HepG2 (cell line): ENCODE results near the gene ANXA5. TPM values are rescaled to one million over a fixed set of nuclear protein-coding genes. Genes with fewer than 3 reads are reported as not detected.

Experiments
- ELF1 ChIP-seq: sonication (generic); formaldehyde crosslinking; IDR thresholded peaks from 2 replicates; pipeline ENCODE4 v1.4.0; 2020; ENCODE audit warnings: missing genetic modification reagents
- KAT7 ChIP-seq: IDR thresholded peaks from 2 replicates; pipeline ENCODE4 v1.6.1; 2018; ENCODE audit warnings: borderline replicate concordance, missing compliant biosample characterization
- KDM2A ChIP-seq: sonication (generic); formaldehyde crosslinking; IDR thresholded peaks from 2 replicates; pipeline ENCODE4 v1.4.0; 2020; ENCODE audit warnings: low read depth, missing genetic modification reagents, borderline replicate concordance
- POLR2A ChIP-seq, 2 experiments: IDR thresholded peaks; 2 replicates each; pipeline ENCODE4 v1.6.1; 2011; ENCODE audit warnings: low read depth in 2 of 2, low read length in 2 of 2, mild to moderate bottlenecking in 1 of 2, moderate library complexity in 1 of 2; ENCODE audit not compliant: insufficient read depth in 1 of 2
- REXO4 ChIP-seq: sonication (generic); formaldehyde crosslinking; IDR thresholded peaks from 2 replicates; pipeline ENCODE4 v1.8.0; 2022; ENCODE audit warnings: missing genetic modification reagents, mild to moderate bottlenecking, borderline replicate concordance
- SOX13 ChIP-seq, 3 experiments: fragments of 450-650 bp in 1 of 3; sonication (generic) in 1 of 3; formaldehyde crosslinking in 1 of 3; IDR thresholded peaks in 2 of 3; conservative IDR thresholded peaks in 1 of 3; 2 replicates each; pipeline versions ENCODE4 v1.5.0 to v1.6.1; 2016 to 2020; ENCODE audit warnings: antibody characterized with exemption in 1 of 3, mild to moderate bottlenecking in 1 of 3, missing compliant biosample characterization in 1 of 3, missing genetic modification reagents in 1 of 3, moderate library complexity in 1 of 3
- SRY ChIP-seq: sonication (generic); formaldehyde crosslinking; IDR thresholded peaks from 2 replicates; pipeline ENCODE4 v1.8.0; 2022; ENCODE audit warnings: mild to moderate bottlenecking, missing genetic modification reagents
- TCF7 ChIP-seq: sonication (generic); IDR thresholded peaks from 2 replicates; pipeline ENCODE4 v1.6.1; 2016; ENCODE audit warnings: antibody characterized with exemption, low read depth
- TGIF2 ChIP-seq: IDR thresholded peaks from 2 replicates; pipeline ENCODE4 v1.6.1; 2016; ENCODE audit warnings: control low read depth, missing compliant biosample characterization
- ZNF143 ChIP-seq: sonication (generic); formaldehyde crosslinking; IDR thresholded peaks from 2 replicates; pipeline ENCODE4 v1.4.0; 2020; ENCODE audit warnings: missing genetic modification reagents
- ZNF251 ChIP-seq: sonication (generic); formaldehyde crosslinking; IDR thresholded peaks from 2 replicates; pipeline ENCODE4 v1.9.0; 2021; ENCODE audit warnings: mild to moderate bottlenecking, missing genetic modification reagents
- ZNF333 ChIP-seq: sonication (generic); formaldehyde crosslinking; IDR thresholded peaks from 2 replicates; pipeline ENCODE4 v1.4.0; 2020; ENCODE audit warnings: mild to moderate bottlenecking, missing genetic modification reagents, borderline replicate concordance
- ZNF550 ChIP-seq: sonication (generic); formaldehyde crosslinking; IDR thresholded peaks from 2 replicates; pipeline ENCODE4 v1.4.0; 2020; ENCODE audit warnings: mild to moderate bottlenecking, missing genetic modification reagents, borderline replicate concordance
- ZNF564 ChIP-seq: sonication (generic); formaldehyde crosslinking; IDR thresholded peaks from 2 replicates; pipeline ENCODE4 v1.8.1; 2023; ENCODE audit warnings: mild to moderate bottlenecking, missing genetic modification reagents
- polyA plus RNA-seq, 8 experiments: library from polyadenylated mRNA; depleted of rRNA in 3 of 8; stranded (reverse) in 7 of 8; unstranded in 1 of 8; fragments of >200 nt; fragmentation: Illumina TruSeq in 4 of 8; extraction: Trizol in 4 of 8; gene quantifications; 2 replicates each; pipeline versions ENCODE4 v1.2.1 to v1.2.3, GENCODE V29; 2011 to 2016; ENCODE audit warnings: low read depth in 4 of 8, missing spikeins in 1 of 8, mixed read lengths in 1 of 8; ENCODE audit not compliant: insufficient read depth in 1 of 8
- total RNA-seq, 5 experiments: library from RNA; depleted of rRNA; stranded (reverse); fragments of >200 nt; fragmentation: Illumina TruSeq; extraction: Trizol; gene quantifications; 2 replicates each; pipeline ENCODE4 v1.2.3, GENCODE V29; 2016; ENCODE audit warnings: low read depth in 1 of 5
- TF ChIP-seq, protein P1 (sequence below): sonication (generic); formaldehyde crosslinking; IDR thresholded peaks from 2 replicates; pipeline ENCODE4 v1.8.0; 2022; ENCODE audit warnings: mild to moderate bottlenecking, missing genetic modification reagents; ENCODE audit not compliant: insufficient replicate concordance
- TF ChIP-seq, protein P2 (sequence below): sonication (generic); formaldehyde crosslinking; IDR thresholded peaks from 2 replicates; pipeline ENCODE4 v1.8.1; 2023; ENCODE audit warnings: mild to moderate bottlenecking, inconsistent platforms, moderate library complexity, missing genetic modification reagents, borderline replicate concordance
- TF ChIP-seq, protein P3 (sequence below): sonication (generic); formaldehyde crosslinking; IDR thresholded peaks from 2 replicates; pipeline ENCODE4 v1.4.0; 2020; ENCODE audit warnings: missing genetic modification reagents
- TF ChIP-seq, protein P4 (sequence below): sonication (generic); formaldehyde crosslinking; IDR thresholded peaks from 2 replicates; pipeline ENCODE4 v1.4.0; 2020; ENCODE audit warnings: missing genetic modification reagents, mild to moderate bottlenecking, borderline replicate concordance

The ANXA5 gene
- total and polyA plus RNA-seq, 2 of the 13 experiments (the other 11 are each of a cell fraction or from before 2014, with no cell fraction given): 209 to 342 TPM

DNA sequence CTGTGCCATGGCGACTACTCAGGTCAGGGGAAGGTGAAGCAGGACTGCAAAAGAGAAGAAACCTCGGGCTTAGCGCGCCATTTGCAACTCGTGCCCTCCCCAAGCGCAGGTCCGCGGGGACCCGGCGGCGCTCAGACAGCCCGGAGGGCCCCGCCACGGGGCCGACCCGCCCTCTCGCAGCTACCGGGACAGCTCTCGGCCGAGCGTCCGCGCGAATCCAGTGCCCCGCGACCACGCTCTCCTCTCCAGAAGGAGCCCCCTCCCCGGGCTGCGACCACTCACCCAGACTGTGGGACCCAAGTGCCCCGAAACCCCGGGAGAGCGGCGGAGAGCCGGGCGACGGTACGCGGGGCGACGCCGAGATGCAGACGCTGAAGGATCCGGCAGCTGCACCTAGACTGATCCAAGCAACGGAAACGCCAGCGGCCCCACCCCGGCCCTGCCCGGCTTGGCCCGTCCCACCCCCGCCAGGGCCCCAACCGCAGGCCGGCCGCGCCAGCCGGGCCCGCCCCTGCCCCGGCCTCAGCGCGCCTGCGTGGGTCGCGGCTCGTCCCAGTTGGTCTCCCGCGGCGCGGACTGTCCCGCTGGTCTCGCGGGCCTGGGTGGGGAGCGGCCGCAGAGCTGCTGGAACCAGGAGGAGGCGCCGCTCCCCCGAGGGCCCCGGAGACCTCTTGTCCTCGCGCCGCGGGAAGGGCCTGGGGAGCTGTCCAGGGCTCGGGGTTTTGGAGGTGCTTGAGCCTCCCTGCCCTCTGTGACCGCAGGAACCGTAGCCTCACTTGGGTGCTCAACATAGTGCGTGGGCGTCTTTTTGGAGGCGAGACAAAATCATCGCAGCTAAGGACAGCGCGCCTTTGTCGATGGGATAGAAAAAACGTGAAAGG, at the start of gene ANXA5 (continued):
- no peak for TF ChIP-seq KAT7 (CRISPR knock-in tag)
- TF ChIP-seq POLR2A (IDR thresholded peaks at IDR 0.05; ENCODE audit: insufficient read depth in 1 of 2, low read depth in 2 of 2, low read length in 2 of 2): peak; percentile 87 to 88
- no peak for TF ChIP-seq REXO4 (CRISPR knock-in tag)
- no peak for TF ChIP-seq SRY (CRISPR knock-in tag)
- TF ChIP-seq TGIF2 (CRISPR knock-in tag): no peak
- no peak for TF ChIP-seq ZNF251
- TF ChIP-seq ZNF550 (CRISPR knock-in tag): no peak
- TF ChIP-seq, protein P1, sequence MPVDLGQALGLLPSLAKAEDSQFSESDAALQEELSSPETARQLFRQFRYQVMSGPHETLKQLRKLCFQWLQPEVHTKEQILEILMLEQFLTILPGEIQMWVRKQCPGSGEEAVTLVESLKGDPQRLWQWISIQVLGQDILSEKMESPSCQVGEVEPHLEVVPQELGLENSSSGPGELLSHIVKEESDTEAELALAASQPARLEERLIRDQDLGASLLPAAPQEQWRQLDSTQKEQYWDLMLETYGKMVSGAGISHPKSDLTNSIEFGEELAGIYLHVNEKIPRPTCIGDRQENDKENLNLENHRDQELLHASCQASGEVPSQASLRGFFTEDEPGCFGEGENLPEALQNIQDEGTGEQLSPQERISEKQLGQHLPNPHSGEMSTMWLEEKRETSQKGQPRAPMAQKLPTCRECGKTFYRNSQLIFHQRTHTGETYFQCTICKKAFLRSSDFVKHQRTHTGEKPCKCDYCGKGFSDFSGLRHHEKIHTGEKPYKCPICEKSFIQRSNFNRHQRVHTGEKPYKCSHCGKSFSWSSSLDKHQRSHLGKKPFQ: no peak
- peak; percentile 78 for TF ChIP-seq ELF1
- TF ChIP-seq, protein P2, sequence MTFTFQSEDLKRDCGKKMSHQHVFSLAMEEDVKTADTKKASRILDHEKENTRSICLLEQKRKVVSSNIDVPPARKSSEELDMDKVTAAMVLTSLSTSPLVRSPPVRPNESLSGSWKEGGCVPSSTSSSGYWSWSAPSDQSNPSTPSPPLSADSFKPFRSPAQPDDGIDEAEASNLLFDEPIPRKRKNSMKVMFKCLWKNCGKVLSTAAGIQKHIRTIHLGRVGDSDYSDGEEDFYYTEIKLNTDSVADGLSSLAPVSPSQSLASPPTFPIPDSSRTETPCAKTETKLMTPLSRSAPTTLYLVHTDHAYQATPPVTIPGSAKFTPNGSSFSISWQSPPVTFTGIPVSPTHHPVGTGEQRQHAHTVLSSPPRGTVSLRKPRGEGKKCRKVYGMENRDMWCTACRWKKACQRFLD (CRISPR knock-in tag): no peak
- TF ChIP-seq, protein P3, sequence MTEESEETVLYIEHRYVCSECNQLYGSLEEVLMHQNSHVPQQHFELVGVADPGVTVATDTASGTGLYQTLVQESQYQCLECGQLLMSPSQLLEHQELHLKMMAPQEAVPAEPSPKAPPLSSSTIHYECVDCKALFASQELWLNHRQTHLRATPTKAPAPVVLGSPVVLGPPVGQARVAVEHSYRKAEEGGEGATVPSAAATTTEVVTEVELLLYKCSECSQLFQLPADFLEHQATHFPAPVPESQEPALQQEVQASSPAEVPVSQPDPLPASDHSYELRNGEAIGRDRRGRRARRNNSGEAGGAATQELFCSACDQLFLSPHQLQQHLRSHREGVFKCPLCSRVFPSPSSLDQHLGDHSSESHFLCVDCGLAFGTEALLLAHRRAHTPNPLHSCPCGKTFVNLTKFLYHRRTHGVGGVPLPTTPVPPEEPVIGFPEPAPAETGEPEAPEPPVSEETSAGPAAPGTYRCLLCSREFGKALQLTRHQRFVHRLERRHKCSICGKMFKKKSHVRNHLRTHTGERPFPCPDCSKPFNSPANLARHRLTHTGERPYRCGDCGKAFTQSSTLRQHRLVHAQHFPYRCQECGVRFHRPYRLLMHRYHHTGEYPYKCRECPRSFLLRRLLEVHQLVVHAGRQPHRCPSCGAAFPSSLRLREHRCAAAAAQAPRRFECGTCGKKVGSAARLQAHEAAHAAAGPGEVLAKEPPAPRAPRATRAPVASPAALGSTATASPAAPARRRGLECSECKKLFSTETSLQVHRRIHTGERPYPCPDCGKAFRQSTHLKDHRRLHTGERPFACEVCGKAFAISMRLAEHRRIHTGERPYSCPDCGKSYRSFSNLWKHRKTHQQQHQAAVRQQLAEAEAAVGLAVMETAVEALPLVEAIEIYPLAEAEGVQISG (CRISPR knock-in tag): peak; percentile 41; the same call in 1 of the 2 replicates
- no peak for TF ChIP-seq TCF7
- no peak; the same call in 1 of the 2 replicates for TF ChIP-seq KDM2A (CRISPR knock-in tag)
- no peak for TF ChIP-seq SOX13 (IDR thresholded peaks at IDR 0.05)
- no peak for TF ChIP-seq SOX13 (CRISPR knock-in tag; conservative IDR thresholded peaks at IDR 0.05 in 1 of 2, IDR thresholded peaks at IDR 0.05 in 1 of 2)
- no peak for TF ChIP-seq ZNF333 (CRISPR knock-in tag)
- TF ChIP-seq ZNF143 (CRISPR knock-in tag): no peak; the same call in 1 of the 2 replicates
- TF ChIP-seq, protein P4, sequence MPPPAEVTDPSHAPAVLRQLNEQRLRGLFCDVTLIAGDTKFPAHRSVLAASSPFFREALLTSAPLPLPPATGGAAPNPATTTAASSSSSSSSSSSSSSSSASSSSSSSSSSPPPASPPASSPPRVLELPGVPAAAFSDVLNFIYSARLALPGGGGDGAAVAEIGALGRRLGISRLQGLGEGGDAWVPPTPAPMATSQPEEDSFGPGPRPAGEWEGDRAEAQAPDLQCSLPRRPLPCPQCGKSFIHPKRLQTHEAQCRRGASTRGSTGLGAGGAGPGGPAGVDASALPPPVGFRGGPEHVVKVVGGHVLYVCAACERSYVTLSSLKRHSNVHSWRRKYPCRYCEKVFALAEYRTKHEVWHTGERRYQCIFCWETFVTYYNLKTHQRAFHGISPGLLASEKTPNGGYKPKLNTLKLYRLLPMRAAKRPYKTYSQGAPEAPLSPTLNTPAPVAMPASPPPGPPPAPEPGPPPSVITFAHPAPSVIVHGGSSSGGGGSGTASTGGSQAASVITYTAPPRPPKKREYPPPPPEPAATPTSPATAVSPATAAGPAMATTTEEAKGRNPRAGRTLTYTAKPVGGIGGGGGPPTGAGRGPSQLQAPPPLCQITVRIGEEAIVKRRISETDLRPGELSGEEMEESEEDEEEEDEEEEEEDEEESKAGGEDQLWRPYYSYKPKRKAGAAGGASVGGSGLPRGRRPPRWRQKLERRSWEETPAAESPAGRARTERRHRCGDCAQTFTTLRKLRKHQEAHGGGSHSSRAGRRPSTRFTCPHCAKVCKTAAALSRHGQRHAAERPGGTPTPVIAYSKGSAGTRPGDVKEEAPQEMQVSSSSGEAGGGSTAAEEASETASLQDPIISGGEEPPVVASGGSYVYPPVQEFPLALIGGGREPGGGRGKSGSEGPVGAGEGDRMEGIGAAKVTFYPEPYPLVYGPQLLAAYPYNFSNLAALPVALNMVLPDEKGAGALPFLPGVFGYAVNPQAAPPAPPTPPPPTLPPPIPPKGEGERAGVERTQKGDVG (CRISPR knock-in tag): no peak
- no peak; the same call in 1 of the 2 replicates for TF ChIP-seq ZNF564 (CRISPR knock-in tag)
